Urothelium cell line (cell line): ENCODE data around the gene USE1.
"Not testable (repeated sequence)": the region's sequence is repeated elsewhere in the genome, so short reads cannot be mapped to it uniquely, and the experiment has no call there.

Experiments used
- DNase-seq: peaks from one replicate; pipeline ENCODE4 v3.0.0; 2011; ENCODE audit warnings: low spot score, mixed read lengths
- FAIRE-seq: peaks from 2 replicates; lab custom pipeline; 2011; peaks lifted over from hg19 to GRCh38; lab: Jason Lieb, UNC

USE1 gene

GRCh38 chr19:17215127-17215971 is at the start of gene USE1:
USE1 (plus strand) TSS chr19:17215357; CDS start chr19:17215406, 49 bp downstream.
- DNase-seq: peak; percentile 83
- no peak for FAIRE-seq

GRCh38 chr19:17165715-17166114 is 49.4 kb upstream of the USE1 start:
- FAIRE-seq (no peak), DNase-seq (no peak)

- no peak for FAIRE-seq
- no peak for DNase-seq
Measured at GRCh38 chr19:17170538-17171297, 44.4 kb upstream of the USE1 start.

GRCh38 chr19:17171874-17172273 is 43.3 kb upstream of the USE1 start:
- DNase-seq: no peak
- no peak for FAIRE-seq

GRCh38 chr19:17172624-17173345 is 42.4 kb upstream of the USE1 start:
- DNase-seq (no peak), FAIRE-seq (no peak)

- no peak for FAIRE-seq
- no peak for DNase-seq
Measured at GRCh38 chr19:17178291-17178690, 36.9 kb upstream of the USE1 start.

GRCh38 chr19:17180997-17181702 is 34.0 kb upstream of the USE1 start:
- DNase-seq: no peak
- FAIRE-seq: no peak

- no peak for DNase-seq
- no peak for FAIRE-seq
Measured at GRCh38 chr19:17183271-17183761, 31.8 kb upstream of the USE1 start.

GRCh38 chr19:17183858-17184321 is 31.3 kb upstream of the USE1 start:
- DNase-seq (no peak), FAIRE-seq (no peak)

- DNase-seq: no peak
- FAIRE-seq: no peak
Measured at GRCh38 chr19:17184371-17184841, 30.8 kb upstream of the USE1 start.

GRCh38 chr19:17185590-17185989 is 29.6 kb upstream of the USE1 start:
- DNase-seq (no peak), FAIRE-seq (no peak)

GRCh38 chr19:17191736-17192135 is 23.4 kb upstream of the USE1 start:
- FAIRE-seq, DNase-seq: not testable (repeated sequence)

- FAIRE-seq (no peak), DNase-seq (no peak)
Measured at GRCh38 chr19:17192751-17193150, 22.4 kb upstream of the USE1 start.

GRCh38 chr19:17194608-17195007 is 20.5 kb upstream of the USE1 start:
- DNase-seq (no peak), FAIRE-seq (no peak)

GRCh38 chr19:17195106-17195505 is 20.1 kb upstream of the USE1 start:
- FAIRE-seq: no peak
- no peak for DNase-seq

GRCh38 chr19:17196610-17197009 is 18.5 kb upstream of the USE1 start:
- FAIRE-seq (no peak), DNase-seq (no peak)

GRCh38 chr19:17197666-17198065 is 17.5 kb upstream of the USE1 start:
- no peak for DNase-seq
- no peak for FAIRE-seq

- DNase-seq (no peak), FAIRE-seq (no peak)
Measured at GRCh38 chr19:17200408-17201079, 14.6 kb upstream of the USE1 start.

GRCh38 chr19:17202249-17202648 is 12.9 kb upstream of the USE1 start:
- FAIRE-seq: peak; percentile 59

GRCh38 chr19:17202713-17203112 is 12.4 kb upstream of the USE1 start:
- FAIRE-seq (no peak), DNase-seq (no peak)

More at GRCh38 chr19:17202249-17202648, 12.9 kb upstream of the USE1 start:
- DNase-seq: no peak
